ENCODE data around the gene IDI2. TPM values are rescaled to one million over a fixed set of nuclear protein-coding genes. Genes with fewer than 3 reads are reported as not detected.

IDI2 gene
- total RNA-seq, 6 experiments from 2014 or later = not detected

GRCh38 chr10:990808-991207, 34.9 kb downstream of the IDI2 start:
- H3K4me3 Mint-ChIP-seq = peak overlapping the region; percentile 34
- H3K9me3 Mint-ChIP-seq = peaks cover 7% of the 10 kb centered on the region
- TF ChIP-seq, protein P1, sequence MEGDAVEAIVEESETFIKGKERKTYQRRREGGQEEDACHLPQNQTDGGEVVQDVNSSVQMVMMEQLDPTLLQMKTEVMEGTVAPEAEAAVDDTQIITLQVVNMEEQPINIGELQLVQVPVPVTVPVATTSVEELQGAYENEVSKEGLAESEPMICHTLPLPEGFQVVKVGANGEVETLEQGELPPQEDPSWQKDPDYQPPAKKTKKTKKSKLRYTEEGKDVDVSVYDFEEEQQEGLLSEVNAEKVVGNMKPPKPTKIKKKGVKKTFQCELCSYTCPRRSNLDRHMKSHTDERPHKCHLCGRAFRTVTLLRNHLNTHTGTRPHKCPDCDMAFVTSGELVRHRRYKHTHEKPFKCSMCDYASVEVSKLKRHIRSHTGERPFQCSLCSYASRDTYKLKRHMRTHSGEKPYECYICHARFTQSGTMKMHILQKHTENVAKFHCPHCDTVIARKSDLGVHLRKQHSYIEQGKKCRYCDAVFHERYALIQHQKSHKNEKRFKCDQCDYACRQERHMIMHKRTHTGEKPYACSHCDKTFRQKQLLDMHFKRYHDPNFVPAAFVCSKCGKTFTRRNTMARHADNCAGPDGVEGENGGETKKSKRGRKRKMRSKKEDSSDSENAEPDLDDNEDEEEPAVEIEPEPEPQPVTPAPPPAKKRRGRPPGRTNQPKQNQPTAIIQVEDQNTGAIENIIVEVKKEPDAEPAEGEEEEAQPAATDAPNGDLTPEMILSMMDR (IDR thresholded peaks at IDR 0.05) = no peak
- peaks cover 3% of the 10 kb centered on the region for H3K27me3 Mint-ChIP-seq (ENCODE audit: insufficient read depth)
- peaks cover 49% of the 10 kb centered on the region for H3K36me3 Mint-ChIP-seq (ENCODE audit: low read depth)
- no peak for DNase-seq
- peaks cover 43% of the 10 kb centered on the region for H3K4me1 Mint-ChIP-seq (ENCODE audit: low read depth)
- no peak overlapping the region for H3K27ac Mint-ChIP-seq

DNA sequence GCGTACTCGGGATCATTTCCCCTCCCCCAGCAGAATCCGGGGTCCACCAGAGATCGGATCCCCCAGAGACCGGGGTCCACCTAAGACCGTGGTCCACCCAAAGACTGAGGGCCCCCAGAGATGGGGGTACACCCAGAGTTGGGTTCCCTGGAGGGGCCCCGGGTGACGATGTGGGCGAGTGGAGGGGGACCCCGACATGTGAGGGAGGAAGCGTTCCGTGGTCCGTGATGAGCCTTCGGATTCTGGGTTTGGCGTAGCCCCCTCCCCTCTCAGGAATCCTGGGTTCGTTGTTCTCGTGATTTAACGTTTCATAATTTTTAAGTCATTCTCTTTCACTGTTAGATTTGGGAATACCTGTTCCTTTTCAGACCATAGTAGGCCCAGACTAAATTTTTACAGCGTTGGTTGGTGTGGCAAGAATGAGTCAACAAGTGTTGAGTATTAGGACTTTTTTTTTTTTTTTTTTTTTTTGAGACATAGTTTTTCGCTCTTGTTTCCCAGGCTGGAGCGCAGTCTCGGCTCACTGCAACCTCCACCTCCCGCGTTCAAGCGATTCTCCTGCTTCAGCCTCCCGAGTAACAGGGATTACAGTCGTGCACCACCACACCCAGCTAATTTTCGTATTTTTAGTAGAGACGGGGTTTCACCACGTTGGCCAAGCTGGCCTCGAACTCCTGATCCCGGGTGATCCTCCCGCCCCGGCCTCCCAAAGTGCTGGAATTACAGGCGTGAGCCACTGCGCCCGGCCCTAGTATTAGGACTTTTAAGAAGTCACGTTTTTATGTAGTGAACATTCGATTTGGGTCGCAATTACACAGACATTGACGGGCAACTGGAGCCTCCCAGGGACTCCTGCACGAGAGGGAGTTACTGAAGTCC, 36.8 kb downstream of the IDI2 start:
- peaks cover 36% of the 10 kb centered on the region for H3K36me3 Mint-ChIP-seq (ENCODE audit: low read depth)
- H3K27ac Mint-ChIP-seq = peak overlapping the region; percentile 92

GRCh38 chr10:987870-988666, 37.6 kb downstream of the IDI2 start, which contains the start of gene GTPBP4:
Gene GTPBP4 (plus strand): TSS chr10:988434. CDS start chr10:988480, 46 bp downstream.
- Mint-ChIP-seq H3K4me1 (ENCODE audit: low read depth) (peaks cover 63% of the 10 kb centered on the region), H3K27me3 (ENCODE audit: insufficient read depth) (peaks cover 3% of the 10 kb centered on the region; the same call in 1 of the 2 replicates), H3K36me3 (ENCODE audit: low read depth) (peaks cover 40% of the 10 kb centered on the region), H3K27ac (peak within 1 kb of the TSS; percentile 92), H3K4me3 (peak within 1 kb of the TSS; percentile 95), H3K9me3 (peaks cover 7% of the 10 kb centered on the region)
- DNase-seq = peak; percentile 96
- TF ChIP-seq, protein P1 (IDR thresholded peaks at IDR 0.05) = 0 out of 2 replicates have a peak, but pooled peaks have one; percentile 15

More for the DNA sequence above, 36.8 kb downstream of the IDI2 start:
- Mint-ChIP-seq H3K4me3 (peak overlapping the region; percentile 95), H3K27me3 (ENCODE audit: insufficient read depth) (peaks cover 3% of the 10 kb centered on the region), H3K4me1 (ENCODE audit: low read depth) (peaks cover 57% of the 10 kb centered on the region), H3K9me3 (peaks cover 7% of the 10 kb centered on the region)
- peak; percentile 18 for DNase-seq
- TF ChIP-seq, protein P1 (IDR thresholded peaks at IDR 0.05) = no peak

GRCh38 chr10:987620-987869, 38.1 kb downstream of the IDI2 start:
- TF ChIP-seq, protein P1 (IDR thresholded peaks at IDR 0.05) = no peak
- Mint-ChIP-seq H3K9me3 (peaks cover 7% of the 10 kb centered on the region), H3K36me3 (ENCODE audit: low read depth) (peaks cover 45% of the 10 kb centered on the region), H3K4me1 (ENCODE audit: low read depth) (peaks cover 63% of the 10 kb centered on the region), H3K4me3 (peak overlapping the region; percentile 95), H3K27me3 (ENCODE audit: insufficient read depth) (peaks cover 3% of the 10 kb centered on the region; the same call in 1 of the 2 replicates), H3K27ac (peak overlapping the region; percentile 92)
- DNase-seq = peak; percentile 34

- H3K4me1 Mint-ChIP-seq (ENCODE audit: low read depth) = peaks cover 63% of the 10 kb centered on the region
- peaks cover 3% of the 10 kb centered on the region; the same call in 1 of the 2 replicates for H3K27me3 Mint-ChIP-seq (ENCODE audit: insufficient read depth)
- TF ChIP-seq, protein P1 (IDR thresholded peaks at IDR 0.05) = no peak
- H3K36me3 Mint-ChIP-seq (ENCODE audit: low read depth) = peaks cover 47% of the 10 kb centered on the region
- peak overlapping the region; percentile 95 for H3K4me3 Mint-ChIP-seq
- peaks cover 7% of the 10 kb centered on the region for H3K9me3 Mint-ChIP-seq
- H3K27ac Mint-ChIP-seq = peak overlapping the region; percentile 92
- DNase-seq = peak; percentile 80
Measured at GRCh38 chr10:986881-987619, 38.6 kb downstream of the IDI2 start.
